Activated T-helper 9 cell treated with anti-CD3 and anti-CD28 coated beads, Interleukin-2, amount 50 U/mL, for 16 hours (primary cell): ENCODE measurements around the gene ZNF569.
A peak's percentile ranks its signal among the peaks of the same experiment; 100 is the strongest.
"Not testable (repeated sequence)": the region's sequence is repeated elsewhere in the genome, so short reads cannot be mapped to it uniquely, and the experiment has no call there.

Experiments used
- DNase-seq: peaks from one replicate; pipeline ENCODE4 v3.0.0-alpha.2; 2020; ENCODE audit warnings: low read depth

Gene ZNF569

DNA sequence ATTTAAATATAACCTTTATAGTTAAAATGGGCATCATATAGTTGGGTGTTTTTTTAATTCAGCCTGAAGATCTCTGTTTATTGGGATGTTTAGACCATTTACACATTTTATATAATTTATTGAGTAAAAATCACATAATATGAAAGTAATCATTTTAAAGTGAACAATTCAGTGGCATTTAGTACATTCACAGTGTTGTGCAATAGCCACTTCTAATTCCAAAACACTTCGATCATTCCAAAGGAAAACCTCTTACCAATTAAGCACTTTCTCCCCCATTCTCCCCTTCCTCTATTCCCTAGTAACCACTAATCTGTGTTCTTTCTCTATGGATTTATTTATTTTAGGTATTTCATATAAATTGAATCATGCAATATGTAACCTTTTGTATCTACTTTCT, 66.2 kb downstream of the ZNF569 start:
- DNase-seq, result no peak

DNA sequence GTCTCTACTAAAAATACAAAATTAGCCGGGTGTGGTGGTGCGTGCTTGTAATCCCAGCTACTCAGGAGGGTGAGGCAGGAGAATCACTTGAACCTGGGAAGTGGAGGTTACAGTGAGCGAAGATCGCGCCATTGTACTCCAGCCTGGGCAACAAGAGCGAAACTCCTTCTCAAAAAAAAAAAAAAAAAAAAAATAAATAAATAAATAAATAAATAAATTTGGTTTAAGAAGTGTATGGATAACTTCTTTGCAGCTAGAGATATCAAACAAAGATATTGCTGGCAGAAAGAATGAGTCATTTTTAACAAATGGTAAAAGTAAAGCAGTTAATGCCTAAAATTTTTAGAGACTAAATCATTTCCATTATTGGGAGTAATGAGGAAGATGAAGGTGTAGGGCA, 75.8 kb downstream of the ZNF569 start:
- not testable (repeated sequence) for DNase-seq

DNA sequence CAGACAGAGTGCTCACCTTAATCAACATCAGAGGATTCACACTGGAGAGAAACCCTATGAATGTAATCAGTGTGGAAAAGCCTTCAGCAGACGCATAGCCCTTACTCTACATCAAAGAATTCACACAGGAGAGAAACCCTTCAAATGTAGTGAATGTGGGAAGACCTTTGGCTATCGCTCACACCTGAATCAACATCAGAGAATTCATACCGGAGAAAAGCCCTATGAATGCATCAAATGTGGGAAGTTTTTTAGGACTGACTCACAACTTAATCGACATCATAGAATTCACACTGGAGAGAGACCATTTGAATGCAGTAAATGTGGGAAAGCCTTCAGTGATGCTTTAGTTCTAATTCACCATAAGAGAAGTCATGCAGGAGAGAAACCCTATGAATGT, 78.0 kb downstream of the ZNF569 start:
- no peak for DNase-seq

DNA sequence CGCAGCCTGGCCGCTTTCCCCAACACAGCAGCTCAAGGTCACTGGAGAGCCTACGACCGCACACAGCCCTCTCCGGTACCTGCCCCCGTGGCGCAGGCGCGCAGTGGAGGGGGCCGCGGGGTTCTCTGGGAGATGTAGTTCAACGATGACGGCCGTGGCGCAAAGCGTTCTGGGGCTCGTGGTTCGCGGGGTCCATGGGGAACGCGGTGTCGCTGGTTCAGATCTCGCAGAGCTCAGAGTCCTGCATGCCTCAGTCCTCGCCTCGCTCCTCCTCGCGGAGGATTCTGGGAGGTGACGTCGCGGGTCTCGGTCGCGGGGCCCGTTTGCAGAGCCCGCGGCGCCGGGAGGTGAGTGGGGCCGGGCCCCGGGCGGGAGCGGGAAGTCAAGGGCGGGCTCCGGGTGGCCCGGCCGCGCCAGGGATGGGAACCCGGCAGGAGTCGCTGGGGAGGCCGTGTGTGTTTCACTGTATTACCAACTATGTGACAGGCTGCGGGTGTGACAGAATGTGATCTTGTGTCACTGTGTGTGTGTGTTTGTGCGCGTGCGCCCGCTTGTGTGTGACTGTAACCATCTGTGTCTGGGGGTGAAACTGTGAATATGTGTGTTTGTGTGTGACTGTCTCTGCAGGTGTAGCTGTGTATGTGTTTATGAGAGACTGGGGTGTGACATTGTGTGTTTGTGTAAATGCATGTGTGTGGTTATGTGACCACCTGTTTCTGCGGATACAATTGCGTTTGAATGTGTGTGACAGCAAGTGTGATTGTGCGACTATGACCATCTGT, 96.2 kb downstream of the ZNF569 start, which contains the start of gene ZNF527:
Gene ZNF527 (plus strand): TSS at position 220 of the 782 bp plus-strand sequence. CDS start 3,100 bp downstream, outside the sequence.
- peak; percentile 96 for DNase-seq

DNA sequence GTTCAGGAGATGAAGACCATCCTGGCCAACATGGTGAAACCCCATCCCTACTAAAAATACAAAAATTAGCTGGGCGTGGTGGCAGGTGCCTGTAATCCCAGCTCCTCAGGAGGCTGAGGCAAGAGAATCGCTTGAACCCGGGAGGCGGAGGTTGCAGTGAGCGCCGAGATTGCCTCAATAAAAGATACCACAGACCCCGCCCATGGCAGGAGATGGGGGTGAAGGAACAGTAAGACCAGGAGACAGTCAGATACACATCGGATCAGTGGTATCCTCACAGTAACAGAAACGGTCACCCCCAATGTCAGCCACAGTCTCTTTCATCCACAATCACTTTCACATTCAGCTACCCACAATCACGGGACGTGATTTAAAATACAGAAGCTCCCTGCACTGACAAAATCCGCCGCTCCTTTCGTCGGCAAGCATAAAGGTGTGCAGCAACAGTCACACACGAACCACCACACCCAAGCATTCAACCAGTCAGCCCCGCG, 96.8 kb downstream of the ZNF569 start:
- not testable (repeated sequence) for DNase-seq

DNA sequence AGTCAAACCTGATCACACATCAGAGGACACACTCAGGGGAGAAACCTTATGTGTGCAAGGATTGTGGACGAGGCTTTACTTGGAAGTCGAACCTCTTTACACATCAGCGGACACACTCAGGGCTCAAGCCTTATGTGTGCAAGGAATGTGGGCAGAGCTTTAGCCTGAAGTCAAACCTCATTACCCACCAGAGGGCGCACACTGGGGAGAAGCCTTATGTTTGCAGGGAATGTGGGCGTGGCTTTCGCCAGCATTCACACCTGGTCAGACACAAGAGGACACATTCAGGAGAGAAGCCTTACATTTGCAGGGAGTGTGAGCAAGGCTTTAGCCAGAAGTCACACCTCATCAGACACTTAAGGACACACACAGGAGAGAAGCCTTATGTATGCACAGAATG, 104.5 kb downstream of the ZNF569 start:
- DNase-seq, result no peak

DNA sequence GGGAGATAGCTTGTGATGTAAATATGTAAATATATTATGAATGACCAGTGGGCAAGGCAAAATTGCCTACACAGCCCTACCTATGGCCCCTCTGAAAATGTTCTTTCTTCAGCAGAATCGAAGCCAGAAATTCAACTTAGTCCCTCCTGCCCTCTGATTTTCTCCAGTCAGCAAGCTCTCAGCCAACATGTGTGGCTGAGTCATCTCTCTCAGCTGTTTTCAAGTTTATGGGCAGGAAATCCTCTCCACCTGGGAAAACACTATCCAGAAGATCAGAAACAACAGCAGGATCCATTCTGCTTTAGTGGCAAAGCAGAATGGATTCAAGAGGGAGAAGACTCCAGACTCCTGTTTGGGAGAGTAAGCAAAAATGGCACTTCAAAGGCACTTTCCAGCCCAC, 105.2 kb downstream of the ZNF569 start:
- DNase-seq, result no peak
